WTC11 (cell line): Measurements from ENCODE around the gene LBHD2. TPM values are rescaled to one million over a fixed set of nuclear protein-coding genes. Genes with fewer than 3 reads are reported as not detected.

Source experiments
- ATF2 ChIP-seq: sonication (generic); formaldehyde crosslinking; IDR thresholded peaks from 2 replicates; pipeline ENCODE4 v1.8.1; 2022; ENCODE audit warnings: low read depth, missing genetic modification reagents, borderline replicate concordance
- CDX4 ChIP-seq: fragments of 250-450 bp; sonication (Bioruptor Pico); IDR thresholded peaks from 2 replicates; pipeline ENCODE4 v1.9.0; 2021; ENCODE audit warnings: moderate library complexity, mild to moderate bottlenecking, inconsistent platforms, borderline replicate concordance
- CTCF ChIP-seq: fragments of 200-600 bp; IDR thresholded peaks from 2 replicates; pipeline ENCODE4 v1.8.0; 2022; ENCODE audit warnings: antibody characterized with exemption
- E2F1 ChIP-seq: sonication (generic); formaldehyde crosslinking; IDR thresholded peaks from 2 replicates; pipeline ENCODE4 v1.8.0; 2022; ENCODE audit warnings: mild to moderate bottlenecking, missing genetic modification reagents
- E2F4 ChIP-seq: sonication (generic); formaldehyde crosslinking; IDR thresholded peaks from 2 replicates; pipeline ENCODE4 v1.8.1; 2022; ENCODE audit warnings: low read depth, mild to moderate bottlenecking, moderate library complexity, missing genetic modification reagents, borderline replicate concordance
- E2F5 ChIP-seq: sonication (generic); formaldehyde crosslinking; IDR thresholded peaks from 2 replicates; pipeline ENCODE4 v1.8.1; 2022; ENCODE audit warnings: mild to moderate bottlenecking, moderate library complexity, missing genetic modification reagents
- EMX1 ChIP-seq: fragments of 250-450 bp; sonication (Bioruptor Pico); IDR thresholded peaks from 2 replicates; pipeline ENCODE4 v1.8.0; 2021; ENCODE audit warnings: mild to moderate bottlenecking
- ESRRA ChIP-seq: sonication (generic); formaldehyde crosslinking; IDR thresholded peaks from 2 replicates; pipeline ENCODE4 v1.8.1; 2022; ENCODE audit warnings: mild to moderate bottlenecking, missing genetic modification reagents, borderline replicate concordance
- FOXK1 ChIP-seq: sonication (generic); formaldehyde crosslinking; IDR thresholded peaks from 2 replicates; pipeline ENCODE4 v1.8.0; 2022; ENCODE audit warnings: mild to moderate bottlenecking, moderate library complexity, missing genetic modification reagents
- GABPB1 ChIP-seq: sonication (generic); formaldehyde crosslinking; IDR thresholded peaks from 2 replicates; pipeline ENCODE4 v1.8.1; 2023; ENCODE audit warnings: mild to moderate bottlenecking, missing genetic modification reagents
- GTF2I ChIP-seq: fragments of 250-450 bp; sonication (Bioruptor Pico); conservative IDR thresholded peaks from 2 replicates; pipeline ENCODE4 v1.4.0; 2021; ENCODE audit warnings: mild to moderate bottlenecking
- HMGA2 ChIP-seq: fragments of 250-450 bp; sonication (Bioruptor Pico); IDR thresholded peaks from 2 replicates; pipeline ENCODE4 v1.4.0; 2021; ENCODE audit warnings: mild to moderate bottlenecking, moderate library complexity
- HMGXB4 ChIP-seq: sonication (generic); formaldehyde crosslinking; IDR thresholded peaks from 2 replicates; pipeline ENCODE4 v1.8.1; 2023; ENCODE audit warnings: mild to moderate bottlenecking, moderate library complexity, missing genetic modification reagents
- MYBL2 ChIP-seq: sonication (generic); formaldehyde crosslinking; IDR thresholded peaks from 2 replicates; pipeline ENCODE4 v1.8.1; 2023; ENCODE audit warnings: mild to moderate bottlenecking, moderate library complexity, missing genetic modification reagents
- NR2C2 ChIP-seq: sonication (generic); formaldehyde crosslinking; IDR thresholded peaks from 2 replicates; pipeline ENCODE4 v1.8.0; 2022; ENCODE audit warnings: mild to moderate bottlenecking, missing genetic modification reagents
- RELA ChIP-seq: sonication (generic); formaldehyde crosslinking; IDR thresholded peaks from 2 replicates; pipeline ENCODE4 v1.8.1; 2022; ENCODE audit warnings: missing genetic modification reagents, mild to moderate bottlenecking, borderline replicate concordance
- RORB ChIP-seq: fragments of 250-450 bp; sonication (Bioruptor Pico); IDR thresholded peaks from 2 replicates; pipeline ENCODE4 v1.9.0; 2021; ENCODE audit warnings: mild to moderate bottlenecking
- SMAD4 ChIP-seq: sonication (generic); formaldehyde crosslinking; IDR thresholded peaks from 2 replicates; pipeline ENCODE4 v1.8.0; 2022; ENCODE audit warnings: mild to moderate bottlenecking, missing genetic modification reagents
- TCF7 ChIP-seq: sonication (generic); formaldehyde crosslinking; IDR thresholded peaks from 2 replicates; pipeline ENCODE4 v1.8.0; 2022; ENCODE audit warnings: mild to moderate bottlenecking, low read depth, missing genetic modification reagents, moderate library complexity
- TP53 ChIP-seq: sonication (generic); formaldehyde crosslinking; IDR thresholded peaks from 2 replicates; pipeline ENCODE4 v1.8.1; 2023; ENCODE audit warnings: mild to moderate bottlenecking, missing genetic modification reagents
- USF2 ChIP-seq: sonication (generic); formaldehyde crosslinking; IDR thresholded peaks from 2 replicates; pipeline ENCODE4 v1.8.1; 2023; ENCODE audit warnings: mild to moderate bottlenecking, missing genetic modification reagents, moderate library complexity
- ZNF121 ChIP-seq: sonication (generic); formaldehyde crosslinking; IDR thresholded peaks from 2 replicates; pipeline ENCODE4 v1.8.0; 2023; ENCODE audit warnings: missing genetic modification reagents
- ZNF263 ChIP-seq: sonication (generic); formaldehyde crosslinking; IDR thresholded peaks from 2 replicates; pipeline ENCODE4 v1.8.1; 2022; ENCODE audit warnings: low read depth, mild to moderate bottlenecking, moderate library complexity, missing genetic modification reagents
- ZNF281 ChIP-seq: sonication (generic); formaldehyde crosslinking; IDR thresholded peaks from 2 replicates; pipeline ENCODE4 v1.8.0; 2023; ENCODE audit warnings: mild to moderate bottlenecking, missing genetic modification reagents
- total RNA-seq: library from RNA; stranded (reverse); gene quantifications from 3 replicates; pipeline ENCODE4 v1.2.3, GENCODE V29; 2021

Gene LBHD2
- total RNA-seq, 1 experiment from 2014 or later: not detected

- TF ChIP-seq E2F1 (CRISPR knock-in tag) (0 out of 2 replicates have a peak, but pooled peaks have one; percentile 33), EMX1 (CRISPR knock-in tag) (no peak), GTF2I (no peak), ZNF263 (no peak), ZNF281 (CRISPR knock-in tag) (no peak), RORB (CRISPR knock-in tag) (no peak), GABPB1 (CRISPR knock-in tag) (0 out of 2 replicates have a peak, but pooled peaks have one; percentile 16), FOXK1 (CRISPR knock-in tag) (peak; percentile 45; the same call in 1 of the 2 replicates), RELA (peak; percentile 93), NR2C2 (CRISPR knock-in tag) (0 out of 2 replicates have a peak, but pooled peaks have one; percentile 42), E2F4 (CRISPR knock-in tag) (0 out of 2 replicates have a peak, but pooled peaks have one; percentile 36), TCF7 (CRISPR knock-in tag) (peak; percentile 23; the same call in 1 of the 2 replicates), E2F5 (CRISPR knock-in tag) (no peak), HMGA2 (CRISPR knock-in tag) (no peak), ATF2 (CRISPR knock-in tag) (0 out of 2 replicates have a peak, but pooled peaks have one; percentile 50), CTCF (peak; percentile 98), USF2 (CRISPR knock-in tag) (no peak), CDX4 (no peak), HMGXB4 (CRISPR knock-in tag) (peak; percentile 44; the same call in 1 of the 2 replicates), ESRRA (CRISPR knock-in tag) (peak; percentile 91; the same call in 1 of the 2 replicates), SMAD4 (CRISPR knock-in tag) (peak; percentile 63; the same call in 1 of the 2 replicates), MYBL2 (peak; percentile 82), TP53 (peak; percentile 37; the same call in 1 of the 2 replicates), ZNF121 (CRISPR knock-in tag) (no peak)
Measured at GRCh38 chr14:103104654-103105452, 20.8 kb downstream of the LBHD2 start (continued).
